Measurements from ENCODE around the gene FKBP11. TPM values are rescaled to one million over a fixed set of nuclear protein-coding genes. Genes with fewer than 3 reads are reported as not detected.

The FKBP11 gene
- total RNA-seq, 1 experiment from 2014 or later, result 18.5 TPM

- Histone ChIP-seq H3K9me2 (ENCODE audit: insufficient read depth) (no peaks in the 10 kb centered on the region), H3K79me2 (ENCODE audit: insufficient read depth, low read length) (no peaks in the 10 kb centered on the region), H3K4me1 (ENCODE audit: control insufficient read depth in 1 of 2, insufficient read depth in 2 of 2, low read length in 2 of 2) (no peaks in the 10 kb centered on the region), H3K27ac (ENCODE audit: low read depth, low read length) (no peak overlapping the region), H3K9me3 (ENCODE audit: control insufficient read depth in 1 of 2, insufficient read depth in 1 of 2, low read depth in 1 of 2, low read length in 2 of 2) (no peaks in the 10 kb centered on the region), H3K36me3 (ENCODE audit: control insufficient read depth in 1 of 2, insufficient read depth in 2 of 2, low read length in 2 of 2) (no peaks in the 10 kb centered on the region), H3K9ac (ENCODE audit: low read length) (no peak overlapping the region), H4K20me1 (ENCODE audit: insufficient read depth) (no peaks in the 10 kb centered on the region), H3K4me2 (ENCODE audit: low read length) (no peak overlapping the region), H3K27me3 (ENCODE audit: insufficient read depth, low read length) (no peaks in the 10 kb centered on the region), H3K4me3 (replicated peaks in 1 of 2; ENCODE audit: low read depth in 1 of 2, low read length in 2 of 2) (no peak overlapping the region), H2AFZ (ENCODE audit: low read depth, low read length, poor library complexity, severe bottlenecking) (no peak overlapping the region)
- no peak for TF ChIP-seq SRF (IDR thresholded peaks at IDR 0.05; ENCODE audit: low read depth)
- no peak for TF ChIP-seq EZH2phosphoT487 (IDR thresholded peaks at IDR 0.05; ENCODE audit: borderline replicate concordance)
- TF ChIP-seq, protein P1, sequence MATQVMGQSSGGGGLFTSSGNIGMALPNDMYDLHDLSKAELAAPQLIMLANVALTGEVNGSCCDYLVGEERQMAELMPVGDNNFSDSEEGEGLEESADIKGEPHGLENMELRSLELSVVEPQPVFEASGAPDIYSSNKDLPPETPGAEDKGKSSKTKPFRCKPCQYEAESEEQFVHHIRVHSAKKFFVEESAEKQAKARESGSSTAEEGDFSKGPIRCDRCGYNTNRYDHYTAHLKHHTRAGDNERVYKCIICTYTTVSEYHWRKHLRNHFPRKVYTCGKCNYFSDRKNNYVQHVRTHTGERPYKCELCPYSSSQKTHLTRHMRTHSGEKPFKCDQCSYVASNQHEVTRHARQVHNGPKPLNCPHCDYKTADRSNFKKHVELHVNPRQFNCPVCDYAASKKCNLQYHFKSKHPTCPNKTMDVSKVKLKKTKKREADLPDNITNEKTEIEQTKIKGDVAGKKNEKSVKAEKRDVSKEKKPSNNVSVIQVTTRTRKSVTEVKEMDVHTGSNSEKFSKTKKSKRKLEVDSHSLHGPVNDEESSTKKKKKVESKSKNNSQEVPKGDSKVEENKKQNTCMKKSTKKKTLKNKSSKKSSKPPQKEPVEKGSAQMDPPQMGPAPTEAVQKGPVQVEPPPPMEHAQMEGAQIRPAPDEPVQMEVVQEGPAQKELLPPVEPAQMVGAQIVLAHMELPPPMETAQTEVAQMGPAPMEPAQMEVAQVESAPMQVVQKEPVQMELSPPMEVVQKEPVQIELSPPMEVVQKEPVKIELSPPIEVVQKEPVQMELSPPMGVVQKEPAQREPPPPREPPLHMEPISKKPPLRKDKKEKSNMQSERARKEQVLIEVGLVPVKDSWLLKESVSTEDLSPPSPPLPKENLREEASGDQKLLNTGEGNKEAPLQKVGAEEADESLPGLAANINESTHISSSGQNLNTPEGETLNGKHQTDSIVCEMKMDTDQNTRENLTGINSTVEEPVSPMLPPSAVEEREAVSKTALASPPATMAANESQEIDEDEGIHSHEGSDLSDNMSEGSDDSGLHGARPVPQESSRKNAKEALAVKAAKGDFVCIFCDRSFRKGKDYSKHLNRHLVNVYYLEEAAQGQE (IDR thresholded peaks at IDR 0.05; ENCODE audit: low read depth), result no peak
- no peak for TF ChIP-seq FOSL1 (IDR thresholded peaks at IDR 0.05; ENCODE audit: low read depth)
- no peak for TF ChIP-seq TCF7L2 (IDR thresholded peaks at IDR 0.05; ENCODE audit: borderline replicate concordance, extremely low read depth, insufficient read depth, insufficient read length)
- TF ChIP-seq CEBPB (IDR thresholded peaks at IDR 0.05; ENCODE audit: low read depth), result no peak
- no peak for TF ChIP-seq ATF3 (IDR thresholded peaks at IDR 0.05)
- TF ChIP-seq EZH2 (IDR thresholded peaks at IDR 0.05), result no peak
- no peak for TF ChIP-seq MAX (IDR thresholded peaks at IDR 0.05)
- TF ChIP-seq SIN3A (IDR thresholded peaks at IDR 0.05; ENCODE audit: low read depth), result no peak
- no peak for TF ChIP-seq RAD21 (IDR thresholded peaks at IDR 0.05; ENCODE audit: low read depth)
- no peak for TF ChIP-seq POLR2A (IDR thresholded peaks at IDR 0.05; ENCODE audit: borderline replicate concordance, extremely low read depth, insufficient read depth, insufficient read length)
- TF ChIP-seq, protein P2, sequence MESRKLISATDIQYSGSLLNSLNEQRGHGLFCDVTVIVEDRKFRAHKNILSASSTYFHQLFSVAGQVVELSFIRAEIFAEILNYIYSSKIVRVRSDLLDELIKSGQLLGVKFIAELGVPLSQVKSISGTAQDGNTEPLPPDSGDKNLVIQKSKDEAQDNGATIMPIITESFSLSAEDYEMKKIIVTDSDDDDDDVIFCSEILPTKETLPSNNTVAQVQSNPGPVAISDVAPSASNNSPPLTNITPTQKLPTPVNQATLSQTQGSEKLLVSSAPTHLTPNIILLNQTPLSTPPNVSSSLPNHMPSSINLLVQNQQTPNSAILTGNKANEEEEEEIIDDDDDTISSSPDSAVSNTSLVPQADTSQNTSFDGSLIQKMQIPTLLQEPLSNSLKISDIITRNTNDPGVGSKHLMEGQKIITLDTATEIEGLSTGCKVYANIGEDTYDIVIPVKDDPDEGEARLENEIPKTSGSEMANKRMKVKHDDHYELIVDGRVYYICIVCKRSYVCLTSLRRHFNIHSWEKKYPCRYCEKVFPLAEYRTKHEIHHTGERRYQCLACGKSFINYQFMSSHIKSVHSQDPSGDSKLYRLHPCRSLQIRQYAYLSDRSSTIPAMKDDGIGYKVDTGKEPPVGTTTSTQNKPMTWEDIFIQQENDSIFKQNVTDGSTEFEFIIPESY (IDR thresholded peaks at IDR 0.05; ENCODE audit: extremely low read depth, insufficient replicate concordance, low read length), result no peak
- TF ChIP-seq ZNF274 (IDR thresholded peaks at IDR 0.05; ENCODE audit: low read depth, low read length), result no peak
- no peak for TF ChIP-seq ELF1 (IDR thresholded peaks at IDR 0.05; ENCODE audit: borderline replicate concordance, low read depth)
- no peak for TF ChIP-seq YY1 (IDR thresholded peaks at IDR 0.05; ENCODE audit: extremely low read depth, insufficient replicate concordance, low read depth, low read length)
- TF ChIP-seq EGR1 (IDR thresholded peaks at IDR 0.05; ENCODE audit: low read depth), result no peak
- CTCF ChIA-PET, result interaction anchor here (1.3 to 1.5 kb wide), 2 partner anchors 18 to 20 kb away, joined by 3 to 5 read pairs; no protein-coding TSS in a partner anchor
- ATAC-seq (no peak), DNase-seq (ENCODE audit: low read depth, low spot score) (no peak)
- BruUV-seq (replicated peaks), result no TSS peak
- POLR2A ChIA-PET, result interaction anchor here (1.2 kb wide), 1 partner anchor 20 kb away, joined by 3 read pairs; no protein-coding TSS in a partner anchor
- intact Hi-C loops (cut with micrococcal nuclease), result no loop called here
- RAD21 ChIA-PET (ENCODE audit: low non-redundant PET in 1 of 2, low total read pairs in 2 of 2, uncharacterized antibody in 2 of 2, unreplicated experiment in 2 of 2), result no interaction called here
Measured at GRCh38 chr12:48873096-48873495, 52.2 kb downstream of the FKBP11 start.
